ENCODE measurements around the gene TNFAIP3.

GRCh38 chr6:137910843-137911456, 43.9 kb downstream of the TNFAIP3 start:
- TF ChIP-seq POLR2A (IDR thresholded peaks at IDR 0.05) (no peak), EP300 (IDR thresholded peaks at IDR 0.05) (no peak)

Data from tibial nerve (tissue), 3 donors.